C4-2B (cell line): ENCODE data around the gene HS3ST2.

Source experiments
- ZFX ChIP-seq: fragments of 450-650 bp; IDR thresholded peaks from 2 replicates; pipeline ENCODE4 v1.6.1; 2017
- TF ChIP-seq, protein P1 (sequence below): fragments of 450-650 bp; conservative IDR thresholded peaks from 2 replicates; pipeline ENCODE4 v1.5.1; 2017; ENCODE audit warnings: mild to moderate bottlenecking

DNA sequence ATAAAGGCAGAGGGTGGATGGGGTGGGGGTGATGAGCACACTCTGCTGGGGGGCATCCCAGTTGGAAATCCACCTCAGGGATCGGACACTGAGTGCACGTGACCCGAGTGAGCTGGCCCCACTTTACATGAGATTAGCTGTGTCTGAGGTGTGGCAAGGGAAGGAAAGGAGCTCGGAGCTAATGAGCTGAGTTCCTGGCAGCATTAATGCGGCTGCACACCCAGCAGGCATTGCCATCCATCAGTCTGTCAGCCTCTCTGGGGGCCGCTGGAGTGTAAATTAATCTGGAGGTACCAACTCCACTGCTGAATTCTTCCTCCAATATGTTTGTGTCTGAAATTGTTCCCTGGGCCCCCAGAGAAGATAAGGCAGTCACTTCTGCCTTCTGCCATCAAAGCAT, 65.5 kb downstream of the HS3ST2 start:
- TF ChIP-seq, protein P1, sequence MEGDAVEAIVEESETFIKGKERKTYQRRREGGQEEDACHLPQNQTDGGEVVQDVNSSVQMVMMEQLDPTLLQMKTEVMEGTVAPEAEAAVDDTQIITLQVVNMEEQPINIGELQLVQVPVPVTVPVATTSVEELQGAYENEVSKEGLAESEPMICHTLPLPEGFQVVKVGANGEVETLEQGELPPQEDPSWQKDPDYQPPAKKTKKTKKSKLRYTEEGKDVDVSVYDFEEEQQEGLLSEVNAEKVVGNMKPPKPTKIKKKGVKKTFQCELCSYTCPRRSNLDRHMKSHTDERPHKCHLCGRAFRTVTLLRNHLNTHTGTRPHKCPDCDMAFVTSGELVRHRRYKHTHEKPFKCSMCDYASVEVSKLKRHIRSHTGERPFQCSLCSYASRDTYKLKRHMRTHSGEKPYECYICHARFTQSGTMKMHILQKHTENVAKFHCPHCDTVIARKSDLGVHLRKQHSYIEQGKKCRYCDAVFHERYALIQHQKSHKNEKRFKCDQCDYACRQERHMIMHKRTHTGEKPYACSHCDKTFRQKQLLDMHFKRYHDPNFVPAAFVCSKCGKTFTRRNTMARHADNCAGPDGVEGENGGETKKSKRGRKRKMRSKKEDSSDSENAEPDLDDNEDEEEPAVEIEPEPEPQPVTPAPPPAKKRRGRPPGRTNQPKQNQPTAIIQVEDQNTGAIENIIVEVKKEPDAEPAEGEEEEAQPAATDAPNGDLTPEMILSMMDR: no peak
- no peak for TF ChIP-seq ZFX
